ENCODE measurements around the gene USP49.

DNA sequence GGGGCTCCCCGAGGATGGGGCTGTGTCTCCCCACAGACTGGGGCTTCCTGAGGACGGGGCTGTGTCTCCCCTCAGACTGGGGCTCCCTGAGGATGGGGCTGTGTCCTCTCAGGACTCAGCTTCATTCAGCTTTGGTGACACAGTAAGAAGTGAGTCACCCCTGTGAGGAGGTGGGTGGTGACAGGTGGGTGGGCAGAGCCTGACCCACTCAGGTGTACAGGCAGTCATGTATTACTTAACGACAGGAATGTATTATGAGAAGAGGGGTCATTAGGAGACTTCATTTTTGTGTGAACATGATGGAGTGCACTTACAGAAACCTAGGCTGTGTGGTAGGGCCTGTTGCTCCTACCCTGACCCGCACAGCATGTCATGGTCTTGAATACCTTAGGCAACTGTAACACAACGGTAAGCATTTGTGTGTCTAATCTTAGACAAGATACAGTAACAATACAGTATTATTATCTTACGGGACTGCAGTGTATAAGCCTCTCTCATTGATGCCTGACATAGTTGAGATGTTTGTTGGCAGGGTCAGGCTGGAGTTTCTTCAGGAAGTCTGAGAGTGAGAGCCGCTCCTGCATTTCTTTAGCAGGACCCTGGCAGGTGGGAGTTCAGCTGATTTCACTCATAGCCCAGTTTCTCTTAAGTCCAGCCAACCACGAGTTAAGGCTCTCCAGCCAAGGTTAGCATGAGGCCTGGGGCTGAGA, 137.1 kb downstream of the USP49 start:
- TF ChIP-seq GATA2 (IDR thresholded peaks at IDR 0.05; ENCODE audit: low read depth, low read length), result no peak
- TF ChIP-seq GATA3 (IDR thresholded peaks at IDR 0.05; ENCODE audit: low read depth, low read length), result no peak
